ENCODE results near the gene SLX4.

- TF ChIP-seq EP300 (IDR thresholded peaks at IDR 0.05) (no peak), CTCF (IDR thresholded peaks at IDR 0.05) (no peak), POLR2A (IDR thresholded peaks at IDR 0.05) (no peak), POLR2AphosphoS5 (IDR thresholded peaks at IDR 0.05) (no peak)
These were observed 33.3 kb downstream of the SLX4 start for GRCh38 chr16:3578121-3578520.

Data from gastroesophageal sphincter (tissue), 3 donors.